GM21381 (cell line): ENCODE data around the gene SH3D19.

Source experiments
- ATAC-seq: cut with Tn5 transposase; IDR thresholded peaks from one replicate; pipeline ENCODE4 v1.9.1; 2021; ENCODE audit warnings: mild to moderate bottlenecking, moderate library complexity; ENCODE audit not compliant: unreplicated experiment

SH3D19 gene

DNA sequence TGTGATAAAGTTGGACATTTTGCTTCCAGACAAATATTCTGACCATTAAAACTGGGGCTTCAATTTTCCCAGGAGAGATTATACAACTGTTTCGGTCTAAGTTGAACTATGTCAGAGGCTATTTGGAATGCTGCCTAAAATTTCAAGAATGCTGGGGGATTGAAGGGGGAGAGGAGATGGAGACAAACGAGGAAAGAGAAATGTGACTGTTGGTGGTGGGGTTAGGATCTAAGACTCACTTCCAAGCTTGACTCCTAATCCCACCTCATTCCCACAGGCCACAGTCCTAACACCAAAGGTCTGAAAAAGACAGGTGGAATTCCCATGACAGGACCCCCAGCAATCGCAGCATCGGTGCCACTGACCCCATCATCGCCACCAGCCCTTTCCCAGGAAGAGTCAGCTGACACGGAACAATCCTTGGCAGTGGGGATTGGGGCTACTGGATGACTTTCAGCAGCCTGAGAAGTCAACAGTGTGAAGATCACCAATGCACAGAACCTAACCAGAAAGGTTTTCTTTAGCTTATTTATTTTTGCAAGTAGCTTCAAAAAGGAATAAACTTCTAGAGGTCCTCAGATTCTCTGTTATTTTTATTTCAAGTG lies 122.5 kb downstream of the SH3D19 start:
- ATAC-seq = no peak

DNA sequence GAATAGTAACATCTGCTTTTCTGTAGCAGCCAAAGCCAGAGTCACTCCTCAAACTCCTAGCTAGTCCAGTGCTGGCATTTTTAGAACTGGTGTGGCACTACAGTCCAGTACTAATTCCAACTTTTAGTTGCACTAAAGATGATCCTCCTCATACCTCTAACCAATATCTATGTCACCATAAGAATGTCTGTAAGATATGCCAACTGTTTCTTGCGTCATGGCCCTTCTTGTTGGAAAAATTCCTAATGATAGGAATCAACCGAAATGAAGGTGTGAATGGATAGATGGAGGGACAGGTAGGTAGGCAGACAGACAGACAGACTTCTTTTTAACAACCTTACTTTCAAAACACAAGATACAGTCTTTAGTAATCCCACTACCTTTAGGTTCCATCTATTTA lies 123.0 kb downstream of the SH3D19 start:
- no peak for ATAC-seq

DNA sequence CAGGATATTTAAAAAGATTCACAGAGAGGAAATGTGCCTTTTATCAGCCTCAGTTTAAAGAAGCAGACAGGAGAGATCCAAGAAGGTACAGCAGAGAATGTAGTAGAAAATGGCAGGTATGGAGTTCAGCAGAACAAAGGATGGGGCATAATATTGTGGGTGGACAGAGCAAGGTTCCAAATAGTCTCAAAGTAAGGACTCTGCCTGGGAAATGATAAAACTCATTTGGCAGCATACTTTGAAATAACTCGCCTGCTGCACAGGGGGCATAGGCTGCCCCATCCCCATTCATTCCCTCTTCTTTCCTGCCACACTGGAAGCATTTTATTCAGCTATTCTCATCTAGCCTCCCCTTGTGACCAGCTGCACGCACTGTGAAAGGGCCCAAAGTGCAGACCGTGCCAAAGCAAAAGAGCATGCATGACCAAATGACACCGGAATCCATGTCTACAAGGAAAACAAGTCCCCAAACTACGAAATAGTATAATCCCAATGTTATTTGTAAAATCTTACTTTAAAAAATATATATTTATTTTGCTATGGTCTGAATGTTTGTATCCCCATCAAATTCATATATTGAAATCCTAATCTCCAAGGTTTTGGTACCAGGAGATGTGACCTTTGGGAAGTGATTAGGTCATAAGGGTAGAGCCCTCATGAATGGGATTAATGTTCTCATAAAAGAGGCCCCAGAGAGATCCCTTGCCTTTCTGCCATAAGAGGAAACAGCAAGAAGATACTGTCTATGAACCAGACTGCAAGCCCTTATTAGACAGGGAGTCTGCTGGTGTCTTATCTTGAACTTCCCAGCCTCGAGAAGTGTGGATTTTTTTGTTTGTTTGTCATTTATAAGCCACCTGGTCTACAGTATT lies 125.8 kb downstream of the SH3D19 start:
- no peak for ATAC-seq

DNA sequence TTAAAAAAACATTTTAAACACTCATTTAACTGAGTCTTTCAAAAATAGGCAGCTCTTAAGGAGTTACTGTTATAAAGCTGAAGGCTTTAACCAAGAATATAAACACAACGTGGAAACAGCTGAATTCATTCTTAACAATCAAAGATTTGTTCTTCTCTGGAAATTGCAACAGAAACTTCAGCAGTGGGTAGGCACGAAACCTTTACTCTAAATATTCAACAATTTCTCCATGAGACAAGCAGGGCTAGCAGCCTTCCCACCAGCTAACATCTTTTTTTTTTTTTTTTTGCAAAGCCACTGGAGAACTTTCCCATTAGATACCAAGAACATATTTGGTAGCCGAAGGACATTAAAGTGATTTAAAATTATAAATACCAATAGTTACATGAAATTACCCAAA lies 126.7 kb downstream of the SH3D19 start:
- ATAC-seq = no peak

DNA sequence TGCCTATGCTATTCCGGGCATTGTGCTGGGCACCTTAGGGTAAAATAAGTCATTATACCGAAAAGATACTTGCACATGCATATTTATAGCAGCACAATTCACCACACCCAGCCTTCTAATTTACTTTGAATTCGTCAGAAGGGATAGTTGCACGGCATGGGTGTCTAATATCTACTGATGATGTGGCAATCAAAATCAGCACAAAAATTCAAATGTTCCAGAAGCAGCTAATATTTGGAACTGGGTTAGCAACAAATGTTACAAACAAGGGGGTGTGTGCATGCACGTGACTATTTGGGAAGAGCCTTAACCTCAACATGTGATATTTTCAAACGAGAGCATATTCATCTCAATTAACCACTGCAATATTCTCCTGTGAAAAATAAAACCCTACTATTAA lies 128.2 kb downstream of the SH3D19 start:
- ATAC-seq = no peak

DNA sequence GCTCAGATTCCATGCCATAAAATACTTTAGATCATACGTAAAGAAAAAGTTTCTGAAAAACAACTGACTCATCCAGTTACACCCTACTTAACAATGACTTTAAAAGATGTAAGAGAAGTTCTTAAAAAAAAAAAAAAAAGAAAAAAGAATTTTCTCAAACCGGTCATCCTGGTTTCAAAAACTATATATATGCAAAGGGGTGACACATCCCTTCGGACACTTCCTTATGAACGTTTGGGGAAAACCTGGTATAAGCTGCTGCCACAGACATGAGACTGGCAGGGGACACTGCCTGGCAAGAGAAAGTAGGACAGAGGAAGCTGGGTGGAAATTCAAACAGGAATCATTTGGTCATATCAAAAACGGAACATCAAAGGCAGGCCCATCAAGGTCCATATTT lies 129.6 kb downstream of the SH3D19 start:
- ATAC-seq = no peak

DNA sequence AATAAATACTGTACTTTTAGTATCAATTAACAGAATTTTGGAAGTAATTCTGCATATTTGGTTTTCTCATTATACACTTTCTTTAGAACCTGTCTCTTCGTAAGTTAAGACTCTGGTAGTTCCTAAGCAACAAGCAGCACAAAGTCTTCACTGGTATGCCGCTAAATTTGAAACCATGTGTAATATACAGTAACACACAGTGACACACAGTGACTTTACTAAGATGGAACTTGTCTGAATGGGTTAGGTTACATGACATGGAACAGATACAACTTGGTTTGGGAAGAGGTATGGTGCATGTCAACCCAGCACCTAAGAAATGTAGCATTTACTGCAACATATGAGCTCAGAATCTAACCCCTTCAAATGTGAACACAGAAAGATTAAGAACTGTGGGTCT lies 132.0 kb downstream of the SH3D19 start:
- no peak for ATAC-seq

DNA sequence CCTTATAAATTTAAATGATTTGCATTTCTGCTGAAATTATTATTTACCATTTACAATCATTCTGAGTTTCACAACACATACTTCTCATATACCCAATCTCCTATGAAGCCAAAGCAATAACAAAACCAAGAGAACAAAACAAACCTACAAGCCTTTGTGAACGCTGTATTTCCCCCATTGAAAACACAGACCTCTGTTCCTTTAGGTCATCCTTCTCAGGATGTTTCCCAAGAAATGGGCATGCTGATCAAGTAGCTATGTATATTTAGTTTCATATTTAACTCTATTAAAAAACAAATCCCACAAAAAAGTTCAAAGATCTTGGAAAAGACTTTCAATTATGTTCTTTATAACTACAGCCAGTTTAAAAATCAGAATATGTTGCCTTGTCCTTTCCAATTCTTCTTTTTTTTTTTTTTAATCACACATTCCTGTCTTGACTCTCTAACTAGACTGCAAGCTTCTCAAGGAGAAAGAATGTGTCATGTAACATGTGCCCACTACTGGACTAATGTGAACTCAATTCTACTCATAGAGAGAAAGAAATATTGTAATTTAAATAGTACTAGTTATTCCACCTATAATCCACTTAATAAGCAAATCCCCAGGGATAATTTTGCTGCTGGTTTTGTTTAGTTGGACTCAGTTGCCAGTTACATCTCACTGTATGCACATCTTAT lies 132.7 kb downstream of the SH3D19 start:
- ATAC-seq = no peak

DNA sequence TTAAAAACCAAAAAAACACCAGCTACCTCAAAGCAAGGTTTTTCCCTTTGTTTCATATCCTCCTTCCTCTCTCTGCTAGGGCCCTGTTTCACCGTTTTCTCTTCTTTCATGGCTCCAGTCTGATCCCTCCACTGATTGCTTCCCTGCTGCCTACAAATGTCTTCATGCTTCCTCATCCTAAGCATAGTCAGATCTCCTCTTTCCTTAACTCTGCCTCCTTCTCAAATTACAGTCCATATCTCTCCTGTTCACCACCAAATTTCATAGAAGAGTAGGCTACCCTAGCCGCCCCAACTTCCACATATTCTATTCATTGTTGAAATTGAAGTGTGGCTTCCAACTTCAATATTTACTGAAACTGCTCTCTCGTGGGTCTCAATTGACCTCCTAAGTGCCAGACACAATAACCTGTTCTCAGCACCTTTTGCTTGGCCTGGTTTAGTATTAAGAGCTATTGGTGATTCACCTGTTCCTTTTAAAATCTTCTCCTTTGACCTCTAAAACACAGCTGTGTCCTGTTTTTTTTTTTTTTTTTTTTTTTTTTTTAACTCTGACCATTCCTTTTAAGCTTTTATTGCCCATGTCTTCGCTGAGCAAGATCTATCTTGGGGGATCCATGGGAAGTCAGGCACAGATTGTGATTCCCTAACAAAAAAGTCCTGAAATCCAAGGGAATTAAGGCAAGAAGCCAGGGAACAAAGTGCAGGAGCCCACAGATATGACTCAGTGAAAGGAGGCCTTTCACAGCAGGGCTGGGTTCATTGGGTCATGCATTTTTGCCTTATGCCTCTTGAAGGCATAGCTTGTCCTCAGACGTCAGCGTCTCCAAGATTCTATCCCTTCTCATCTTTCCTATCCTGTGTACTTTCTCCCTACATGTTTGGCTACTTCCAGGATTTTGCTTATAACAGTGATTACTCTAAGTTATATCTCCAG lies 140.6 kb downstream of the SH3D19 start:
- ATAC-seq = no peak

DNA sequence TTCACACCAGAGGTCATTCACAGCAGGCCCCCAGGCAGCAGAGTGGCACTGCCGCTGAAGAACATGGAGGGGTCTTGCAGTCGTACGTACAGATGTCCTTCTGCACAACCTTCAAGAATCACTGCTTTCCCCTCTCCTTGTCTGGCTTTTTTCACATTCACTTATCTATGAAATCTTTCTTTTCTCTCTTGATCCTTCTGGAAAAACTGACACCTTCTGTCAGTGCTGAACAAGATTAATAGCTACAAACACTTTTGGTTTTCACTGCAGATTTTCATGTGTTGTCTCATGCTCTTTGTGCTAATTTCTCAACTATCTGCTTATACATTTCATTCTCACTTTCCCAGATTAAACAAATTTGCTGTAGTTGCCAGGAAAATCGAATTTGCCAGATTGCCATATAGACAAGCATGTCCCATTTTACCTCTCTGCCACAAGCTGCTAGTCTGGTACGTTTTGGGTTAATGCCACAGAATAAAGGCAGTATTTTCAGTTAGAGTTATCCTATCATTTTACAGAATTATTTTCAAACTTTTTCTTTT lies 142.9 kb downstream of the SH3D19 start:
- no peak for ATAC-seq

DNA sequence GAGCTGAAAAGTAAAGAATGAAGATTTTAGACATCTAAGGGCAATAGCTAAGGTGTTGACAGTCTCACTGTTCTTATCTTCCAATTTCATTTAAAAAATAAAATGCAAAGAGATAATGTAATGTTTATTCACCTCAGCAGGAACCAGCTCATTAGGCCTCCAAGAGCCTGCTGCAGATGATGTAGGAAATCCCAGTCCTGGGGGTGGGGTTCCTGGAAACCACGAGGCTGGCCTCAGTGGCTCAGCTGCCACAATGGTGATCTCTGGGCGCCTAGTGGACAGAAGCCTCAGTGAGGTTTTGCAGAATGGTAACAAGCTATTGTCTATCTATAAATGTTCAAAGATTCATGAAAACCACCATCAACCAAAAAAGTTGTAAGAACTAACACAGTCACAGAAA lies 148.7 kb downstream of the SH3D19 start:
- ATAC-seq = no peak

DNA sequence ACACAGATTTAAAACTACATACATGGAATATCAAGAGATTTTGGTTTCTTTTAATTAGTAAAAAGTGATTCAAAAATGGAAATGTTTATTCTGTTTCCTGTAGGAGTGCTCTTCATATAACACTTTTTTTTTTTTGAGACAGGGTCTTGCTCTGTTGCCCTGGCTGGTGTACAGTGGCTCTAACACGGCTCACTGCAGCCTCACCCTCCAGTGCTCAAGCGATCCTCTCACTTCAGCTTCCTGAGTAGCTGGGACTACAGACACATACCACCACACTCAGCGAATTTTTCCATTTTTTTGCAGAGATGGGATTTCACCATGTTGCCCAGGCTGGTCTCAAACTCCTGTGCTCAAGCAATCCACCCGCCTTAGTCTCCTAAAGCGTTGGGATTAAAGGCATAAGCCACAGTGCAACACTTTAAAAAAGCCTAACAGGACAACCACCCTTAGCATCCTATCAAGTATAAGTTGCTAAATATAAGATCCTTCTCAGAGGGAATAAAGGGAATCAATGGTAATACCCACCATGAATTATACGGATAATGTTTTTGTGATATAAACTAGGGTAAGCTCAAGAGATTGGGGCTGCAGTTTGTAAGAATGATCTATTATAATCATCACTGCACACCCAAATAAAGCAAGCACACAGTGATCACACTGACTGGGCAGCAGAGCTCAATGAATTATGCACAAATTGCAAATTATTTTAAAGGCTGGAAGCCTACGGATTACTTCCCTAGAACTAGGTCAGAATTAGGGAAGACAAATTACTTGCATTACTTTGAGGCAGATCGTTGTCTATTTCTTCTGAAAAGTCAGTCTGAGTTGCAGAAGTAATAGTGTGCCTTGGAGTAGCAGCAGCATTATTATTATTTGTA lies 149.4 kb downstream of the SH3D19 start:
- ATAC-seq = no peak

DNA sequence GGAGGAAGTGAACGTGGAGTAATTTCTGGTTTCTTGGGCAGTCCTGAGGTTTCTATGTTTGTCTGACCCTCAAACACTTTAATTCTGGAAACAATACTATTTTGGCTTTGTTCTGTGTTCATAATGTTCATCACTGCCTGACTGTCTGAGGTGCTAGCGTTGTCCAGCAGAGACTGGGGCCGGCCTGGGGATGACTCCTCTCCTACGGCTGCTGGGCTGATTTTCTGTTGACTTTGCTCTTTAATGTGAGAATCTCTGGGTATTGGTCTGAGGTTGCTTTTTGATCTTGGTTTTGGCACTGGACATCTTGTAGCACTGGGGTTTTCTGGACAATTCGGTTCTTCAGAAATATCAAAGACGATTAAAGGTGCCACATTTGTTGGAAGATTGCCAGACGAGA lies 150.2 kb downstream of the SH3D19 start:
- no peak for ATAC-seq

DNA sequence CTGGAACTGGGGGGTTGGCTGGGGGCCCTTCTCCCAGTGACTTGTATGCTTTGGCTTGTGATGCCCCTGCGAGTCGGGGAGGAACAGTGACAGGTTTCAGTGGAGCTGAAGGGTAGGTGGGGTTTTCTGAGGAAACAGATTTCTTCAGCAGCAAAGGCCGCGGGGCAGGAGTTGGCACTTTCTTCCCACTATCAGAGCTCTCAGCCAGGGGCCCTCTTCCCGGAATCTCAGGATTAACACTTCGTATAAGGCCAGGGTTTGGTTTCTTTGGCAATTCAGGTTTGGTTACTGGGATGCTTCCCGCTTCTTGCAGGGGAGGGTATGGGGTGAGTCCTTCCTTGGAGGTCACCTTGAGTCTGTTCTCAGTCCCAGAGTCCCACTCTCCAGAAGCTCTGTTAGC lies 150.6 kb downstream of the SH3D19 start:
- ATAC-seq = no peak

DNA sequence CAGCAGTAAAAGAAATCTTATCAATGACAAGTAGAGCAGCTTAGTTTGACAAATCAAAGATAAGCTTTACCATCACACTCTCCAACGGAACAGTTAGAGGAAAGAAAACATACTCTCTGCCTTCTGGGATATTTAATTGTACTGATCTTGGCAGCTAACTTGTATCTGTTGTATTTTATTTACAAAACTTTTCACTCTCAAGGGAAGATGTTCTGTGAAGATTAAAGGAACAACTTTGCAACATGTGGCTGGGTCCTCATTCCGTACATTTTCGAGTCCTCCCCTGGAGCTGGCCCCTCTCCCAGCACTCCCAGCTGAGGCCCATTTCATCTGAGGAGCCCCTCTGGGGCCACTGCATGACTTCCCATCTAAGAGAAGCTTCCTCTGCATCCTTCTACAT lies 151.5 kb downstream of the SH3D19 start:
- ATAC-seq = no peak

DNA sequence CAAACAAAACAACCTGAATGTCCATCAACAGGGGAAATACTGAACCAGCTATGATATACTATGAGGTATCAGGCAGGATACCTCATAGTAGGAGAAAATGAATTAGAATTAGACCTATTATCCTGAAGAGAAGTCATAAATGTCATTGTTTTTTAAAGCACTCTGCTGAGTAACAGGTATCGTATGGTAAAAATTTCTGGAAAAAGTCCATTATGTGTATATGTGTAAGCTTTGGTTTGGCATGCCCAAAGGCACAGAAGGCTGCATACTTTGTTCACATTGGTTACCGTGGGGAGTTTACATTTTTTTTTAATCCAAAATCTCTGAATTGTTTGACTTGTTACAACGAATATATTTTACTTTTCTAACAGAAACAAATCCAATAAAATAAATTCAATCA lies 155.5 kb downstream of the SH3D19 start:
- ATAC-seq = no peak

DNA sequence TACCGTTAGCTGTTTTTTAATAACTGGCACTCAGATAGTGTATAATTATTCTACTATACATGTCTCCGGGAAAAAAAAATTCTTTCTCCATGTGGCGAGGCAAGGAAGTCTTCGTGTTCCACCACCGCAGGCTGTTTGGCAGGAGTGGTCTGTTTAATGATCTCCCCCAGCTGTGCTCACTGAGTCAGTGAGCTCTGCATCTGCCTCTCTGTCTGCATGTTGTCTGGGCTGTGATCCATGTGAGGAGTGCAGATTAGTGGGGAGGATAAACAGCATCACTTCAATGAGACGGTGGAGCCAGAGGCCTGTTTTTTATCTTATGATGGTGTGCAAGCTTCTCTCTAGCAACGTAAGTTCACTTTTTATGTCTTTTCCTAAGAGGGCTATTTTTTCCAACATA lies 156.2 kb downstream of the SH3D19 start:
- ATAC-seq = no peak

DNA sequence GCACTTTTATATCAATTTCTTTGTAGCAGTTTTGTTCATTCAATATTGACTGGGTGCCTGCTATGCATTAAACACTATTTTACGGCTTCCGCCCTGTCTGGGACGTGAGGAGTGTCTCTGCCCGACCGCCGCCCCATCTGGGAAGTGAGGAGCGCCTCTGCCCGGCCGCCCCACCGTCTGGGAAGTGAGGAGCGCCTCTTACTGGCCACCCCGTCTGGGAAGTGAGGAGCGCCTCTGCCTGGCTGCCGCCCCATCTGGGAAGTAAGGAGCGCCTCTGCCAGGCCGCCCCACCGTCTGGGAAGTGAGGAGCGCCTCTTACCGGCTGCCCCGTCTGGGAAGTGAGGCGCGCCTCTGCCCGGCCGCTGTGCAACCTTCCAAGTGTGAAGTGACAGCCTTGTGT lies 157.8 kb downstream of the SH3D19 start:
- ATAC-seq = no peak

DNA sequence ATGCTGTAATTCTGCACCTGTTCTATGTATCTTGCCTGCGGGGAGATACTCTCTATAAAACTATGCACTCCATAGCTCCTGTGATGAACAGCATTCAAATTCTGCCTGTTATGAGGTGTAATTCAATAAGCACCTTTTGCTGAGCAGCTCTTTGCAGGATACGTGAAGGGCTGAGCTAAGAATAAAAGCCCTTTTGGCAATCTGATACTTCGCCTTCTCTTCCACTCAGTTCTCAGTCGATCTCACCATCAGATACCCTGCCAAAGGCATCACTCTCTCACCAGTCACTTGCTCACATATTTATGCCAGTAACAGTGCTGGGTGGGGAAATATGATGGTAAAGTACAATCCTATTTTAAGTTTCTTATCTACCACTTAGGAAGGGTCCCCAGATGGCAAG lies 158.8 kb downstream of the SH3D19 start:
- no peak for ATAC-seq
